ENCODE results near the gene GLUD1.
"Not testable (repeated sequence)": the region's sequence is repeated elsewhere in the genome, so short reads cannot be mapped to it uniquely, and the experiment has no call there.

DNA sequence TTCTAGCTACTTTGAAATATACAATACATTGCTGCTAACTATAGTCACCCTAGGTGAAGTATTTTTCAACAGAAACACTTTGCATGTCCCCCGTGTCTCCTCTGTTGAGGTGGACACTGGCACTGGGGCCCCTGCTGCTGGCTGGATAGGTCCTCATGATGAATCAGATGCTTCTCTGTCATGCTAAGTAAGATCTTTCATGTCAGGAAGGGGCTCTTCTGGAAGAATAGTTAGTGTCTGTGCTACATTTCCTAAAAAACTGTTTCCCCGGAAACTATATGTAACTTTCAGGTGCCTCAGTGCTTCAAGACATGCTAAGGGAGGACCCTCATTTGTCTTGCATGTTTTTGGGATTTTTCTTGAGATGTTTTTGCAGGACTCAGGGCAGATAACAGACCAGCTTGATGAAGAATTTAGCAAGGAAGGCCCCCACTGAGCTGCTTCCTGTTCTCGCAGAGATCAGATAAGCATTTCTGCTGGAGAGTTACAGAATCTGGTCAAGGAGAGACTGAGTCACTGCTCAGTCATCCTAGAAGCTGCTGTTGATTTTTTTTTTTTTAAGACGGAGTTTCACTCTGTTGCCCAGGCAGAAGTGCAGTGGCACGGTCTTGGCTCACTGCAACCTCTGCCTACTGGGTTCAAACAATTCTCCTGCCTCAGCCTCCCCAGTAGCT lies 69.2 kb downstream of the GLUD1 start:
- TF ChIP-seq EP300 (IDR thresholded peaks at IDR 0.05) = not testable (repeated sequence)
- TF ChIP-seq, protein P1, sequence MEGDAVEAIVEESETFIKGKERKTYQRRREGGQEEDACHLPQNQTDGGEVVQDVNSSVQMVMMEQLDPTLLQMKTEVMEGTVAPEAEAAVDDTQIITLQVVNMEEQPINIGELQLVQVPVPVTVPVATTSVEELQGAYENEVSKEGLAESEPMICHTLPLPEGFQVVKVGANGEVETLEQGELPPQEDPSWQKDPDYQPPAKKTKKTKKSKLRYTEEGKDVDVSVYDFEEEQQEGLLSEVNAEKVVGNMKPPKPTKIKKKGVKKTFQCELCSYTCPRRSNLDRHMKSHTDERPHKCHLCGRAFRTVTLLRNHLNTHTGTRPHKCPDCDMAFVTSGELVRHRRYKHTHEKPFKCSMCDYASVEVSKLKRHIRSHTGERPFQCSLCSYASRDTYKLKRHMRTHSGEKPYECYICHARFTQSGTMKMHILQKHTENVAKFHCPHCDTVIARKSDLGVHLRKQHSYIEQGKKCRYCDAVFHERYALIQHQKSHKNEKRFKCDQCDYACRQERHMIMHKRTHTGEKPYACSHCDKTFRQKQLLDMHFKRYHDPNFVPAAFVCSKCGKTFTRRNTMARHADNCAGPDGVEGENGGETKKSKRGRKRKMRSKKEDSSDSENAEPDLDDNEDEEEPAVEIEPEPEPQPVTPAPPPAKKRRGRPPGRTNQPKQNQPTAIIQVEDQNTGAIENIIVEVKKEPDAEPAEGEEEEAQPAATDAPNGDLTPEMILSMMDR (IDR thresholded peaks at IDR 0.05) = not testable (repeated sequence)
